ENCODE results near the gene BICD2.
A peak's percentile ranks its signal among the peaks of the same experiment; 100 is the strongest.

BICD2 gene

DNA sequence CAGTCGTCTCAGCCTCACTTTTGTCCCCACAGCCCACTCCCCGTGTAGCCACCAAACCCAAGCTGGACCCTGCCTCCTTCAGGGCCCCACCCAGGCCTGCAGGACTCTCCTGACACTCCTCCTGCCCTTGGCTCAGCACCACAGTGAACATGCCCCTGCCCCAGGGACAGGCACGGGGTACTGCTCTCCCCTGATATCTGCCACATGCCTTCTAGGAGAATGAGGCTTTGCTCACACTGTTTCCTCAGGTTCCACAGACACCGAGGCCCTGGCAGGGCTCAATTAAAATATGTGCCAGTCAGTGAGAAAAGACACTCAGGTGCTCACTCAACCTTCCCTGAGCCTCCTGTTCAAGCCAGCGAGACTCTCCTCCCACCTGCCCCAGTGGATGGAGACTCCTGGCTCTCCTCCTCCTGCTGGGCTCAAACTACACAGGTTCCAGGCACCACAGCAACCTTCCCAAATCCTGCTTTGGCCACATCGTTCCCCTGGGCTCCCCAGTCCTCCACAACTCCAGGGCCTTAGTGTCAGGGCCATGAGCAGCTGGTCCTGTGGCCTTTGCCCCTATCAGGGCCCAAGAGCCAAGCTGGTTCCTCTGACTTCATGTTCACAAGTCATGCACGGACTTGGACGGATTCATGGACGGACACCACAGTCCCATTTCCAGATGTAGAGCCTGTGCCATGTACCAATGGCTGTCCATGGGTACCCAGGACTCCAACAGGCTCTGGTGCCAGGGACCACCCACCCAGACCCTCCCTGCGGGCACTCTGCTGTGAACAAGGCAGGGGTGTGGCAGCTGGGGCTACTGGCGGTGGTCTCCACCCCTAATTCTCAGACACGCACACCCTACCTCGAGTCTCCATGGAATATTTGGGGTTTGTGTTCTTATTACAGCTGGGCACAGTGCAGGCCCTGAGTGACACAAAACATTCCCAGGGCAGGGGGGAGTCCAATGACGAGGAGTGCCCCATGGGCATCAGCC lies 36.6 kb downstream of the BICD2 start:
- DNase-seq (ENCODE audit: low read depth): no peak

DNA sequence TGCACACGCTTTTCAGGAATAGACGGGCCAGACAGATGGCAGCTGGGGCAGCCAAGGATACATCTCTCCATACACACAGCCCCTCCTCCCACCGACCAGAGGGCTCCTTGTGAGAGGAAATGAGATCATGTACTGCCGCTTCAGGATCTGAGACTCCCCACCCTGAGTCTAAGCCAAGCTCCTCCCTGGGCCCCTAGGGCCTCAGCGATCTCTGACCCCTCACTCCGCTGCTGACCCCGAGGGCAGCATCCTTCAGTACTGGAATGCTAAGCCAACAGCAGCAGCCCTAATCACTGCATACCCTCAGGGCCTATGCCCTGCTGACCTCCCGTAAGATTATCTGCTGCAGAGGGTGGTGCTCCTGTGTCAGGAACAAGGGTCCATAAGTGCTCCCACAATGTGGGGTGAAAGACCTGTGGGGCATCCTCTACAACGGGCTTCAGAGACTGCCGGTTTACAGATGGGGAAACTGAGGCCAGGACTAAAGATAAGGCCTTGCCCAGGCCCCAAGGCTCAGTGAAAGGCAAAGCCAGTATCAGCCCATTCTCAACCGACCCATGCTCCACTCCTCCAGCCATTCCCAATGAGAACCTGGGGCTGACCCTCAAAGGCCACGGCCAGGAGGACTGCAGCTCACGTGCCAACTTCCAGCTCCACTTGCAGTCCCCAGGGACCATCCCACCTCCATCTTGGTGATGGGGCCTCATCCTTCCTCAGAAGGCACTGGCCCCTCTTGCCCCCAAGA lies 37.5 kb downstream of the BICD2 start:
- DNase-seq (ENCODE audit: low read depth): no peak

DNA sequence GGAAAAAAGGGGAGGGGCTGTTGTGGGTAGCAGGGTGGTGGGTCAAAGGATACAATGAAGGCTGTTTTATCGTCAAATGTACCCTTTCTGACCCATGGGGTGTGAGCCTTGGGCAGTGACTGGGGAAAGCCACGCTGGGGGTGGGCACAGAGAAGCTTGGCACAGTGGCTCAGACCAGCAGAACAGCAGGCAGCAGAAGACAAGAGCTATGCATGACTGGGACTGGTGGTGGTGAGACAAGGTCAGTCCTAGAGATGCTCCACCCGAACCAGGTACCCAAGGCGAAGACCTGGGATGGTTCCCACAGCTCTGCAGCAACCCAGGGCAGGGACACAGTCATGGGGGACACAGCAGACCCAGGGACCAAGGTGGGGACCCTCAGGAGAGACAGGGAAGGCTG lies 38.3 kb downstream of the BICD2 start:
- no peak for DNase-seq (ENCODE audit: low read depth)

DNA sequence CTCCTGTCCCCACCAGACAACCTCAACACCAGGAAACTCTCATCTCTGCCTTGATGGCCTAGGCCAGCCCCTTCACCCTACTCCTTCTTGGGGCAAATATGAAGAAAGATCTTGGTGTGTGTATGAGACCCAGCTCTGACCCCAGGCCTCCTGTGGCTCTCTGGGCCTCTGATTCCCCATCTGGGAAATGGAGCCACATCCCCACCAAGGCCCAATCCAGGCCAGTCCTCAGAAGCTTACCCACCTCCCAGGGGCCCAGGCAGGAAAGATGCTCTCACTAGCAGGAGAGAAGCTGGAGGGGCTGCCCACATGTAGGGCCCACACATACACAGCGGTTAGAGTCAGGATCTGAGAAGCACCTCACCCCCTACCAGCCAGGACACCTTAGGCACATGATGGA lies 38.9 kb downstream of the BICD2 start:
- no peak for DNase-seq (ENCODE audit: low read depth)

DNA sequence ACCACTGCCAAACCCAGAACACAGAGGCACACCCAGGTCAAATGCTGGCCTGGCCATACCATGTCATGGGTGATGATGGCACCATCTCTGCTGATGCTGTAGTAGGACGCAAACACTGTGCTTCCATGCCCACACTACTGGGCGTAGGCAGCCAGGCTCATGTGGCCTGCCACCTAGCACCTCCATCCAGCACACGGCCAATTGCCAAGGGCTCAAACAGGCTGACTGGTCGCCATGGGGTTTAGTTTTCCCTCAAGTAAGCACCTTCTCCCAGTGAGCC lies 39.4 kb downstream of the BICD2 start:
- DNase-seq (ENCODE audit: low read depth): no peak

DNA sequence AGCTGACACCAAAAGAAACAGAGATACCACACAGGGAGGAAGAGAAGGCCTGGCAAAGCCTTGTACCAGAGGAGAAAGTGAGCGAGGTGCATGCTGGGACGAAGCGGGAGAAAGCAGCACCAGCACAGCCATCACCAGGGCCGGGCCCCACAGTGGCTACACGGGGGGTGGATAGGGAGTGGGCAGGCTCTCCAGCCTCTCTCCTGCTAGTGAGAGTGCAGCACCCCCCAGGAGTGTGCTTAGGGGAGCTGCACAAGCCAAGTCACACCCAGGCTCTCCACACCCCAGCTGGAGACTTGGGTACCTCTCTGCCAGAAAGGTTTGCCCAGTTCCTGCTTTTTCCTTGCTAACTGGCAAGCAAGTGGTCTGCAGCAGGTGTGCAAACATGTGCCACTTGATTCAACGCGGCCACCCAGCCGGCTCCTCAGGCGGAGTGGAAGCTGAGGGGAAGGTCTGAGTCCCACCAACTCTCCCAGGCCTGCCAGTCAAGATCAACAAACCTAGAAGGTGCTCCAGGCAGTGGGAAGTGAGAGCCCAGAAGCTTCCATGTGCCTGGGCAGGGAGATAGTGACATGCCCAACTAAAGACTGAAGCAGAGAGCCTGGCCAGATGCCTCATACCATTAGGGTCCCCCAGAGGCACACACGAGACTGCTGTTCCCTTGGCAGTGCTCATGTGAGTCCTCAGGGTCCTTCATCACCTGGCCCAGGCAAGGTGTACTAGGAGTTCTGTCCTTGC lies 39.9 kb downstream of the BICD2 start:
- no peak for DNase-seq (ENCODE audit: low read depth)

DNA sequence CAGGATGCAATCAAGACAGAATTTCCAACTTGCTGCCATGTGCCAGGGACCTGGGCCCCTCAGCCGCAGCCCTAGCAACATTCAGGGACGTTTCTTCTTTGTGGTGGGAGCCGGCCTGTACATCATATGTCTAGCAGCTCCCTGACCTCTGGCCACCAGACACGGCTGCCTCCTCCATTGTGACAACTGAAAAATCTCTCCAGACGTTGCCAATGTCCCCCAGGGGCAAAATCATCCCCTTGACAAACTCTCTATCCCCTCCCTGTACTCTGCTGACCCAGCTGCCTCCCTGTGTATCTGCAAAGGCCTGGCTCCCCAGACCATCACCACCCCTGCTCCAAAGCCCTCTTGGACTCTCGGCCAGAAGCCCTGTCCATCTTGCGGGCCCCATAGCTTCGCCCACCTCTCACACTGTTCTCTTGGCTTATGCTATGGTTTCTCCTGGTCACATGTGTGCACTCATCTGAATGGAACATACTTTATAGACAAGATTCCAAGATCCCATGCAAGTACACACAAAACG lies 40.8 kb downstream of the BICD2 start:
- no peak for DNase-seq (ENCODE audit: low read depth)

DNA sequence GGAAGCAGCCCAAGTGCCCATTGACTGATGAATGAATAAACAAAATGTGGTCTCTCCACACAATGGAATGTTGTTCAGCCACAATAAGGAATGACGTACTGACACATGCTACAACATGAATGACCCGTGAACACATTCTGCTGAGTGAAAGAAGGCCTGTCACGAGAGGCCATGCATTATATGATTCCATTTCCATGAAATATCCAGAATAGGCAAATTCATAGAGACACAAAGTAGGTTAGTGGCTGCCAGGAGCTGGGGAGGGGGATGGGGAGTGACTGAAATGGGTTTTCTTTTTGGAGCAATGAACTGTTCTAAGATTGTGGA lies 41.4 kb downstream of the BICD2 start:
- DNase-seq (ENCODE audit: low read depth): no peak

DNA sequence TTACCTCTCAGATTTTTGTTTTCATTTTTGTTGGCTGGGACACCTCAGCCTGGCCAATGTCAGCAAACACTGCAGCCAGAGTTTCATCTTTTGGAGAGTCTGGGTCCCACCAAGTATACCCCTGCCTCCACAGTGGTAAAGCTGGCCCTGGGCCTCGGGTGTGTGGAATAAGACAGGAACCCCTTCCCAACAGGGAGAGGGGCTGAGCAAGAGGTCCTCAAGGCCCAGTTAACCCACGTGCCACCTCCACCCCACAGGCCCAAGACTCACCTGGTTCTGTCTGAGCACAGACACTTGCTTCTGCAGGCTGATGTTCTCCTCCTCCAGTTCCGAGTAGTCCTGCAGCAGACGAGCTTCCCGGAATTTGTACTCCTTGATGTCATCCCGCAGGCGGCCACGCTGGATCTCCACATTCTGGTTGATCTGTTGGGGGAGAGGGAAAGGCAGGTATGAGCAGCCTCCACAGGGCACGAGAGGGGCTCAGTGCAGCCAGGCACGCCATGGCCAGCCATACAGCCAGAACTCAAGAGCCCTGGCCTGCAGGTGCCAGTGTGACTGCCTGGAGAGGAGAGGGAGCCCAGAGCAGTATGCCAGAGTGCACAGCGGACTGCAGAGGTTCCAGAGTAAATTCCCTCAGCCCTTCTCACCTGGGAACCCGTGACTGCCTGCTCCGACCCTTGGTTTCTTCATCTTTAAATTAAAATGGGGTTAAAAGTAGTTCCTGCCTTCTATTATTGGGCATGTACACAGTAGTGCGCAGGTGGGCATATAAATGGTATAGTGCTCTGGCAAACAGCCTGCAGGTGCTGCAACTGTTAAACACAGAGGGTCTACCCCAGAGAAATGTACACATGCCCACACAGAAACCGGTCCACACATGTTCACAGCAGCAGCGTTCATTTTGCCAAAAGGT lies 42.0 kb downstream of the BICD2 start:
- no peak for DNase-seq (ENCODE audit: low read depth)

DNA sequence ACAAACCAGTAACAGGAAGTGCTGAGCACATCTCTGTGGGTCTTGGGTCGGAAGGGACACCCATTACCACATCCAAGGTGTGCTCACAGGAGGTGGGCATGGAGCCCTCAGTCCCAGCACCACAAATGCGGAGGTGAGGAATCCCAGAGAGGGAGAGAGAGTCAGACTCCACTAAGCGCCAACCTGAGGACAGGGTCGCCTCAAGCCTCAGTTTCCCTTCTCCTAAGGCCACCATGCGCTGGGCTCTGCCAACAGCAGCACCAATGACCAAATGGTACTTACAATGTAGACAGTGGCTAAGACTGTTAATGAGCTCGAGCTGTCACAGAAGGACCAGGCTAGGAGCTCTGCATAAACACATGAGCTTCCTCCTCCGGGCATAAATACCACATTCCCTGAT lies 43.1 kb downstream of the BICD2 start:
- no peak for DNase-seq (ENCODE audit: low read depth)

DNA sequence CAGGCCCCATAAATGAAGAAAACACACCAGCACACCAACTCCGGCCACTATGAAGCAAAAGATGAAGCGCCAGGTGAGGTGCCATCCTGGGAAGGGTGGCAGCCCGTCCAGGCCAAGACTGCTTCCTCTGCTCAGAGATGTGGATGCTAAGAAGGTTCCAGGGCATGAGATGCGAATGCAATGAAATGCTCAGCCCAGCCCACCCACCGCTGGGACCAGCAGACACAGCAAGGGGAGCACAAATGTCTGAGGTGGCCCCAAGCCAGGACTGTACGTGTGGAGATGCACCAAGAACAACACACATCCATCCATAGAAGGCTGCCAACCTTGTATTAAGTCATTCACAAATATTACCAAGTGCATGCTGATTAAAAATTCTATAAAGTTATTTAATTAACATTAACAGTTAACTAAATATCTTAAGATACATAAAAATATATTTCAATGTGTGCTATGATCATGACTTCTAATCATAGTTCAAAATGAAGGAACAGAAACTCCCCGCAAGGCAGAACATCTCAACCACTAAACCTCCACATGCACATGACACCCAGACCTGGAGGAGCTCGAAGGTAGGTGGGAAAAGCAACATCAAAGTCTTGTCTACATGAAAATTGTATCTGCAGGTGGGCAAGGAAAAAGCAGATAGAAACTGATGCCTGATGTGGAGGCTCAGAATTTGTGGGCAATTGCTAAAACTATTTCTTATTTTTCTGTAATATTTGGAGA lies 43.7 kb downstream of the BICD2 start:
- no peak for DNase-seq (ENCODE audit: low read depth)

DNA sequence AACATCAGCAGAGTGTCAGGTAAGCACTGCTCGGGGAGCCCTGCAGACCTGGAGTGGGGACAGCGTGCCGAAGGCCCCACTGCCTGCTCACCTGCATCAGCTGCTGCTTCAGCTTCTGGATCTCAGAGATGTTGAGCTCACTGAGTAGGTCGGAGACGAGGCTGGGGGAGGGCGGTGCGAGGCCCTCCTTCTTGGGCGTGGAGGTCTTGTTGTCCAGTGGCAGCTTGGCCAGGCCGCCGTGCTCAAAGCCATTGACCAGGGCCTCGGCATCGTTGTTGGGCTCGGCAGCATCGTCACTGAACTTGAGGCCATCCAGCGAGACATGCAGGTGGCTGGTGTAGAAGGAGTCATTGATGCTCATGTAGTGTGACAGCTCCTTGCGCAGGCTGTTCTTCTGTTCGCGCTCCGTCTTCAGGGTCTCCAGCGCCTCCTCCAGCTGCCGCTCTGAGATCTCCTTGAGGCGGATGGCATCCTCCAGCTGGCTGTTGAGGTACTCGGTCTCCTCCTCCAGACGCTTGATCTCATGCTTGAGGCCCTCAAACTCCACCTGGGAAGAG lies 44.3 kb downstream of the BICD2 start:
- no peak for DNase-seq (ENCODE audit: low read depth)

DNA sequence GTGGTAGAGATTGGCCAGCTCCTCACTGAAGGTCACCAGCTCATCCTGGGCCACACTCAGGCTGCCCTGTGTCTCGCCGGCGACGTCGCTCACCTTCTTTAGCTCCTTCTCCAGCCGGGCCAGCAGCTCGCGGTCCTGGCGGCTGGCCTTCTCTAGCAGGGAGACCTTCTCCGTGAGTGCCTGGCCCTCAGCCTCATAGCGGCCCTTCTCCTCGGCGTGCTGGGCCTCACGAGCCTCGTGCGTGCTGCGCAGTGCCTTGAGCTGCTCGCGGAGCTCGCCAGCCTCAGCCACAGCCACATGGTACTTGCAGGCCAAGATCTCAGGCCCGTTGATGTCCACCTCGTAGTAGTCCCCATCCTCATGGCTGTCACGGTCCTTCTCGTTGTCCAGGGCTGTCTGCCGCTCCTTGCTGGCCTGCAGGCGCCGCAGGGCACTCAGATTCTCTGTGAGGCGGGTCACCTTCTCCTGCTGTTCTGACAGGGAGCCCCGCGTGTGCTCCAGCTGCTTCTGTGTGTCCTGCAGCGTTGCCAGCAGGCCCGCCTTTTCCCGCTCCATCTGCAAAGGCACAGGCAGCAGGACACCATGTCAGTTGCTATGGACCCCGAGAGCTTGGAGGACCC lies 45.5 kb downstream of the BICD2 start:
- no peak for DNase-seq (ENCODE audit: low read depth)

DNA sequence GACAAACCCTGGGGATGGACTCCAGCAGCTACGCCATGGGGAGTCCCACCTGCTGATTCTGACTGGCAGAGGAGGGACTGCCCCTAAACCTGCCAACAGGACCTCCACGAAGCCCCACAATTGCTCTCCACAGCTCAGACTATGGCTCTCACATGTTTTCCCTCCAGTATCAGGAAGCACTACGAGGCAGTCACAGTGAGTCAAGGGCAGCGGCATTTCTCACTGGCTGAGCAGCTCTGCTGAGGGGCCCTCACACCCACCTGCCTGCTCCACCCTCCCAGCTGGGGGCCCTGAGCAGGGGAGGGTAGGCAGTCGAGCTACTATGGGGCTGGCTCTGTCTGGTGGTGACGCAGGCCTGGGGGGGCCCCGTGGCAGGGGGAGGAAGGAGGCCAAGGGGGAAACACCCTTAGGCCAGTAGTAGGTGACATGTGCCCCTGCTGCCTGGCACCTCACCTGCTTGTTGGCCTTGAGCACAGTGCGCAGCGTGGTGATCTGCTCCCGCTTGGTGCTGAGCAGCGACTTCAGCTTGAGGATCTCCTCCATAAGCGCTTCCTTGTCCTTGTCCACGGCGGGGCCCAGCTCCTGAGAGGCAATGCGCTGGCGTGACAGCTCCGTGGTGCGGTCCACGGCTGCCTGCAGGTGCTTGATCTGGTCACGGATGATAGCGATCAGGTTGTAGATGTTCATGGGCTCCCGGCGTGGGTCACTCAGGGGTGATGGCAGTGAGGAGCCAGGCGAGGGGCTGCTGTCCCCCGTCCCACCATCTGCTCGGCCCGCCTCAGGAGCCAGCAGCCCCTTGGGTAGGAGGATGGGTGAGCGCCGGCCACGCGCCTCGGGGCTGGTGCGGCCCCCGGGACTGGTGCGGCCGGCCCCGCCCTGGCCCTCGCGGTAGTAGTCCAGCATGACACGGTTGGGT lies 46.3 kb downstream of the BICD2 start:
- DNase-seq (ENCODE audit: low read depth): no peak

DNA sequence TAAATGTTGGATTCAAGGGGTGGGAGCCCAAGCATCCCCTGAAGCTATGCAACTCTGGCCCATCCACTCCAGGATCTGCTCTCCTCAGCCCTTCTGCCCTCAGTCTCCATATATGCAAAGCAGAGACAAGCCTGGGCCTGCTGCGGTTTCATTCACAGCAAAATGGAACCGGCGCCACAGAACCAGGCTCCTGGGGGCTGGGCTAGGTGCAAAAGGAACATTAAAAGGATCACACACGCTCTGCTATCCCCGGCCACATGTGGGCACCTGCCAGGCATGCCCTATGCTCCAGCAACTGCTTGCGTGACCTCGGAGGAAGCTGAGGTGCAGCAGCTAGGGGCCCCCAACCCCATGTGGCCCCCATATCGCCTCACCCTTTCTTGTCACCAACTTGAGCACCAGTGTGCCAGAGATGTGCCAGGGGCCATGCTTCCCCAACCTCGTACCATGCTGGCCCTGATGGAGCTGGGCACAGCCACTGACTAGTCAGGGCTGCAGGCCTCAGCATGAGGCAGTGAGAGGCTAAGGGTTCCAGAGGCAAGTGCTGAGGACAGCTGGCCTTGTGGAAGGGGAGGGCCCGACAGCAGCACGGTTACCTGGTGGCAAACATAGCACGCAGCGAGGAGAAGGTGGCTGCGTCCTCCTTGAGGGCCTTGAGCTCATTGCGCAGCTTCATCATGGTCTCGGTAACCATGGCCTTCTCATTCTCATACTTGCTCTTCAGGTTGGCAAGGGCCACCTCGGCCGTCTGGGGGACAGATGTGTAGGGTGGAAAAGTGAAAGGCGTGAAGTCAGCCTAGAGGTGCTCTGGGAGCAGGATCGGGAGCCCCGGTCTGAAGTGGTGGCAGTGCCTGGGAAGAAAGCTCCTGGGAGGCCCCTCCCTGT lies 47.2 kb downstream of the BICD2 start:
- DNase-seq (ENCODE audit: low read depth): no peak

DNA sequence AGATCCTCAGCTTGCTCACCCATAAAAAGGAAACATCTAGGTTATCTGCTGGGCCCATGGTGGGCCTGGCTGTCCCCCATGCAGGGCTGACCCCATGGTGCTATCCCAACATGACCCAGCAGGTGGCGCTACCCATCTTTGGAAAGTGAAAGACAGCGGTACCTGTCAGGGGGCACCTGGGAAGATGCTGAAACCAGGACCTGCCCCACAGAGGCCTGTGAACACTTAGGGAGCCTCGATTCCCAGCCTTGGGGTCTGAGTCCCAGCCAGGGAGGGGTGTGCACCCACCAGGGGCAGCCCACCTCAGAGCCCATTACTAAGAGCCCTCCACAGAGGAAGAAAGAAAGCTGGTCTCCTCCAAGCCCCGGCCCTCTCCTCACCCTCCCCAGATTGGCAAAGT lies 48.1 kb downstream of the BICD2 start:
- DNase-seq (ENCODE audit: low read depth): peak; percentile 87

DNA sequence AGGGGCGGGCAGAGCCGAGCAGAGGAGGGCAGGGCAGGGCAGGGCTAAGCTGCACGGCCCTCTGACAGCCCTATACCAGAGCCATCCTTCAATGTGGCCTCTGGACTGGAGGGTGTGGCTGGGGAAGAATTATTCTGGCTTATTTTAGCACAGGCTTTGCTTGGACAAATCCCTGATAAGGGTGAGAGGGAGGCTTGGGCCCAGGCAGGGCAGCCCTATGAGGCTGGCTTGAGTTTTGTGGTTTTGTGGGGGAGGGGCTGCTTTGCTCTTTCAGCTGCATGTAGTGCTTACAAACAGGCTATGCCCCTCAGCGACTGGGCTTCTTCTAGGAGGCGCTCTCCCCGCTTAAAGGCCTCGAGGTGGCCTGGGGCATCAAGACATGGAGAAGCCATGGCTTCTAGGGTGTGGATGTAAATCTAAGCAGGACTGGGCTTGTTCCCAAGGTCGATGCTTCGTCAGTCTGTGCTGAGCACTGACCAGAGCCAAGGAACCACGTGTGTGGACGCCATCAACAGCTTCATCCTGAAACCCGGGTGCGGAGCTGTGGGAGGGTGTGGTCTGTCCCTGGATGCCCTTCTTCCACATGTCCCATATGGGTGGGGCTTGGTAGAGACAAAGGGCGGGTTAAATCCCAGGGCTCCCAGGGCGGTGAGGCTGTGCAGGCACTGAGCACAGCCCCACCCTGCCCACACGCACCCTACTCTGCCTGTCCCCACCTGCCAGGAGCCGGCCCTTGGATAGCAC lies 49.0 kb downstream of the BICD2 start:
- no peak for DNase-seq (ENCODE audit: low read depth)

All from stimulated activated CD8-positive, alpha-beta memory T cell treated with anti-CD3 and anti-CD28 coated beads, Interleukin-7, amount 100 ng/mL, for 24 hours (primary cell).